ENCODE measurements around the gene SLC25A29. TPM values are rescaled to one million over a fixed set of nuclear protein-coding genes. Genes with fewer than 3 reads are reported as not detected.

SLC25A29 gene
- total and polyA plus RNA-seq, 2 of the 13 experiments (the other 11 are each of a cell fraction or from before 2014, with no cell fraction given), result 12.2 to 17.2 TPM

DNA sequence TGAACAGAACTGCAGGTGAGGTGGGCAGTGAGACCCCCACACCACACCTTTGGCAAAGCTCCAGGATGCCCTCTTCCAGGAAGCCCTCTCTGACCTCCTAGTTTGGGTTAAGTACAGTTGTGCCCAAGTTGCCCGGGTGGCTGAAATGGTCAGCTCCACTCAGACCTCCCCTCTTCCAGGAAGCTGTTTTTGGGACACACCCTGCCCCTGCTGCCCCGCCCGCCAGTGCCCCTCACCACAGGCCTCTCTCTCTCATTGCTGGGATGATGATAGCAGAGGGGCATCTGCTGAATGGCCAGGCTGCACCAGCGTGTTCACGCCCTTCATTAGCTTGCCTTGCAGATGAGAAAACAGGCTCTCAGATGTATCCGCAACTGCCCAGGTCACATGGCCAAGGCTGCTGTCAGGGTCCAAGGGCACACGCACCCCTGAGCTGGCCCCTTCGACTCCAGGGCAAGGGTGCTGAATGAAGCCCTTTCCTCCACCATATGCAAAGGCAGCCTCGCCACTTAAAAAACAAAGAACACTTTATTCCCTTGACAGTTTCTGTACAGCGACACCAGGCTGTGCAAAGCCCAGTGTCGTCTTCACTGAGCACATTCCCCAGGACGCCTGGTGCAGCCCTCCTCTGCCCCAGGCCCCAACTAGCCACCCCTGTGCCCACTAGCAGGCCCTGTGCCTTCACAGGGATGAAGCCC is 15.5 kb downstream of the SLC25A29 start (continued):
- TF ChIP-seq HOXA5 (CRISPR knock-in tag; IDR thresholded peaks at IDR 0.05) (0 out of 2 replicates have a peak, but pooled peaks have one; percentile 30), MIXL1 (CRISPR knock-in tag; IDR thresholded peaks at IDR 0.05) (peak; percentile 75), PHF21A (CRISPR knock-in tag; IDR thresholded peaks at IDR 0.05) (peak; percentile 91), STAT5B (CRISPR knock-in tag; IDR thresholded peaks at IDR 0.05) (no peak), TP53 (CRISPR knock-in tag; conservative IDR thresholded peaks at IDR 0.05) (no peak), GATAD1 (CRISPR knock-in tag; IDR thresholded peaks at IDR 0.05) (0 out of 2 replicates have a peak, but pooled peaks have one; percentile 39), SP4 (CRISPR knock-in tag; IDR thresholded peaks at IDR 0.05) (peak; percentile 48; the same call in 1 of the 2 replicates), ZNF850 (CRISPR knock-in tag; conservative IDR thresholded peaks at IDR 0.05) (no peak), GZF1 (CRISPR knock-in tag; IDR thresholded peaks at IDR 0.05) (no peak), ATM (IDR thresholded peaks at IDR 0.05; ENCODE audit: borderline replicate concordance) (no peak), ZNF331 (CRISPR knock-in tag; IDR thresholded peaks at IDR 0.05) (peak; percentile 82; the same call in 1 of the 2 replicates), JDP2 (CRISPR knock-in tag; IDR thresholded peaks at IDR 0.05; ENCODE audit: borderline replicate concordance) (no peak), ZNF367 (CRISPR knock-in tag; IDR thresholded peaks at IDR 0.05; ENCODE audit: borderline replicate concordance) (no peak), SRY (CRISPR knock-in tag; IDR thresholded peaks at IDR 0.05) (0 out of 2 replicates have a peak, but pooled peaks have one; percentile 59), ARNT (IDR thresholded peaks at IDR 0.05) (no peak), POLR2AphosphoS5 (IDR thresholded peaks at IDR 0.05; ENCODE audit: low read depth, low read length) (peak; percentile 46; the same call in 1 of the 2 replicates)
- TF ChIP-seq, protein P1, sequence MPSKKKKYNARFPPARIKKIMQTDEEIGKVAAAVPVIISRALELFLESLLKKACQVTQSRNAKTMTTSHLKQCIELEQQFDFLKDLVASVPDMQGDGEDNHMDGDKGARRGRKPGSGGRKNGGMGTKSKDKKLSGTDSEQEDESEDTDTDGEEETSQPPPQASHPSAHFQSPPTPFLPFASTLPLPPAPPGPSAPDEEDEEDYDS (CRISPR knock-in tag; IDR thresholded peaks at IDR 0.05), result peak; percentile 47; the same call in 1 of the 2 replicates
- TF ChIP-seq, protein P2, sequence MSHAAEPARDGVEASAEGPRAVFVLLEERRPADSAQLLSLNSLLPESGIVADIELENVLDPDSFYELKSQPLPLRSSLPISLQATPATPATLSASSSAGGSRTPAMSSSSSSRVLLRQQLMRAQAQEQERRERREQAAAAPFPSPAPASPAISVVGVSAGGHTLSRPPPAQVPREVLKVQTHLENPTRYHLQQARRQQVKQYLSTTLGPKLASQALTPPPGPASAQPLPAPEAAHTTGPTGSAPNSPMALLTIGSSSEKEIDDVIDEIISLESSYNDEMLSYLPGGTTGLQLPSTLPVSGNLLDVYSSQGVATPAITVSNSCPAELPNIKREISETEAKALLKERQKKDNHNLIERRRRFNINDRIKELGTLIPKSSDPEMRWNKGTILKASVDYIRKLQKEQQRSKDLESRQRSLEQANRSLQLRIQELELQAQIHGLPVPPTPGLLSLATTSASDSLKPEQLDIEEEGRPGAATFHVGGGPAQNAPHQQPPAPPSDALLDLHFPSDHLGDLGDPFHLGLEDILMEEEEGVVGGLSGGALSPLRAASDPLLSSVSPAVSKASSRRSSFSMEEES (CRISPR knock-in tag; IDR thresholded peaks at IDR 0.05), result peak; percentile 87
- TF ChIP-seq, protein P3, sequence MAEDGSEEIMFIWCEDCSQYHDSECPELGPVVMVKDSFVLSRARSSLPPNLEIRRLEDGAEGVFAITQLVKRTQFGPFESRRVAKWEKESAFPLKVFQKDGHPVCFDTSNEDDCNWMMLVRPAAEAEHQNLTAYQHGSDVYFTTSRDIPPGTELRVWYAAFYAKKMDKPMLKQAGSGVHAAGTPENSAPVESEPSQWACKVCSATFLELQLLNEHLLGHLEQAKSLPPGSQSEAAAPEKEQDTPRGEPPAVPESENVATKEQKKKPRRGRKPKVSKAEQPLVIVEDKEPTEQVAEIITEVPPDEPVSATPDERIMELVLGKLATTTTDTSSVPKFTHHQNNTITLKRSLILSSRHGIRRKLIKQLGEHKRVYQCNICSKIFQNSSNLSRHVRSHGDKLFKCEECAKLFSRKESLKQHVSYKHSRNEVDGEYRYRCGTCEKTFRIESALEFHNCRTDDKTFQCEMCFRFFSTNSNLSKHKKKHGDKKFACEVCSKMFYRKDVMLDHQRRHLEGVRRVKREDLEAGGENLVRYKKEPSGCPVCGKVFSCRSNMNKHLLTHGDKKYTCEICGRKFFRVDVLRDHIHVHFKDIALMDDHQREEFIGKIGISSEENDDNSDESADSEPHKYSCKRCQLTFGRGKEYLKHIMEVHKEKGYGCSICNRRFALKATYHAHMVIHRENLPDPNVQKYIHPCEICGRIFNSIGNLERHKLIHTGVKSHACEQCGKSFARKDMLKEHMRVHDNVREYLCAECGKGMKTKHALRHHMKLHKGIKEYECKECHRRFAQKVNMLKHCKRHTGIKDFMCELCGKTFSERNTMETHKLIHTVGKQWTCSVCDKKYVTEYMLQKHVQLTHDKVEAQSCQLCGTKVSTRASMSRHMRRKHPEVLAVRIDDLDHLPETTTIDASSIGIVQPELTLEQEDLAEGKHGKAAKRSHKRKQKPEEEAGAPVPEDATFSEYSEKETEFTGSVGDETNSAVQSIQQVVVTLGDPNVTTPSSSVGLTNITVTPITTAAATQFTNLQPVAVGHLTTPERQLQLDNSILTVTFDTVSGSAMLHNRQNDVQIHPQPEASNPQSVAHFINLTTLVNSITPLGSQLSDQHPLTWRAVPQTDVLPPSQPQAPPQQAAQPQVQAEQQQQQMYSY (CRISPR knock-in tag; IDR thresholded peaks at IDR 0.05), result no peak
- TF ChIP-seq, protein P4, sequence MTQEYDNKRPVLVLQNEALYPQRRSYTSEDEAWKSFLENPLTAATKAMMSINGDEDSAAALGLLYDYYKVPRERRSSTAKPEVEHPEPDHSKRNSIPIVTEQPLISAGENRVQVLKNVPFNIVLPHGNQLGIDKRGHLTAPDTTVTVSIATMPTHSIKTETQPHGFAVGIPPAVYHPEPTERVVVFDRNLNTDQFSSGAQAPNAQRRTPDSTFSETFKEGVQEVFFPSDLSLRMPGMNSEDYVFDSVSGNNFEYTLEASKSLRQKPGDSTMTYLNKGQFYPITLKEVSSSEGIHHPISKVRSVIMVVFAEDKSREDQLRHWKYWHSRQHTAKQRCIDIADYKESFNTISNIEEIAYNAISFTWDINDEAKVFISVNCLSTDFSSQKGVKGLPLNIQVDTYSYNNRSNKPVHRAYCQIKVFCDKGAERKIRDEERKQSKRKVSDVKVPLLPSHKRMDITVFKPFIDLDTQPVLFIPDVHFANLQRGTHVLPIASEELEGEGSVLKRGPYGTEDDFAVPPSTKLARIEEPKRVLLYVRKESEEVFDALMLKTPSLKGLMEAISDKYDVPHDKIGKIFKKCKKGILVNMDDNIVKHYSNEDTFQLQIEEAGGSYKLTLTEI (CRISPR knock-in tag; conservative IDR thresholded peaks at IDR 0.05), result no peak
- TF ChIP-seq, protein P5, sequence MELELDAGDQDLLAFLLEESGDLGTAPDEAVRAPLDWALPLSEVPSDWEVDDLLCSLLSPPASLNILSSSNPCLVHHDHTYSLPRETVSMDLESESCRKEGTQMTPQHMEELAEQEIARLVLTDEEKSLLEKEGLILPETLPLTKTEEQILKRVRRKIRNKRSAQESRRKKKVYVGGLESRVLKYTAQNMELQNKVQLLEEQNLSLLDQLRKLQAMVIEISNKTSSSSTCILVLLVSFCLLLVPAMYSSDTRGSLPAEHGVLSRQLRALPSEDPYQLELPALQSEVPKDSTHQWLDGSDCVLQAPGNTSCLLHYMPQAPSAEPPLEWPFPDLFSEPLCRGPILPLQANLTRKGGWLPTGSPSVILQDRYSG (CRISPR knock-in tag; IDR thresholded peaks at IDR 0.05), result no peak
- TF ChIP-seq, protein P6, sequence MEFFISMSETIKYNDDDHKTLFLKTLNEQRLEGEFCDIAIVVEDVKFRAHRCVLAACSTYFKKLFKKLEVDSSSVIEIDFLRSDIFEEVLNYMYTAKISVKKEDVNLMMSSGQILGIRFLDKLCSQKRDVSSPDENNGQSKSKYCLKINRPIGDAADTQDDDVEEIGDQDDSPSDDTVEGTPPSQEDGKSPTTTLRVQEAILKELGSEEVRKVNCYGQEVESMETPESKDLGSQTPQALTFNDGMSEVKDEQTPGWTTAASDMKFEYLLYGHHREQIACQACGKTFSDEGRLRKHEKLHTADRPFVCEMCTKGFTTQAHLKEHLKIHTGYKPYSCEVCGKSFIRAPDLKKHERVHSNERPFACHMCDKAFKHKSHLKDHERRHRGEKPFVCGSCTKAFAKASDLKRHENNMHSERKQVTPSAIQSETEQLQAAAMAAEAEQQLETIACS (CRISPR knock-in tag; IDR thresholded peaks at IDR 0.05), result no peak
